GM12891 (cell line): ENCODE measurements around the gene CRK.
A peak's percentile ranks its signal among the peaks of the same experiment; 100 is the strongest.

Experiments
- DNase-seq: peaks from one replicate; pipeline ENCODE4 v3.0.0; 2011; ENCODE audit warnings: low spot score; ENCODE audit not compliant: insufficient read length
- FAIRE-seq: peaks from 2 replicates; lab custom pipeline; 2011; peaks lifted over from hg19 to GRCh38; lab: Jason Lieb, UNC
- PAX5 ChIP-seq: IDR thresholded peaks from 2 replicates; pipeline ENCODE4 v1.6.1; 2011; ENCODE audit warnings: low read length, moderate library complexity, mild to moderate bottlenecking; ENCODE audit not compliant: insufficient read depth, severe bottlenecking
- POLR2A ChIP-seq: IDR thresholded peaks from 2 replicates; pipeline ENCODE4 v1.6.1; 2011; ENCODE audit warnings: low read depth, low read length, control low read depth
- POLR2AphosphoS5 ChIP-seq: IDR thresholded peaks from 2 replicates; pipeline ENCODE4 v1.6.1; 2011; ENCODE audit warnings: low read depth, low read length, control low read depth
- POU2F2 ChIP-seq: IDR thresholded peaks from 2 replicates; pipeline ENCODE4 v1.6.1; 2011; ENCODE audit warnings: low read depth, mild to moderate bottlenecking, control low read depth, low read length, moderate library complexity
- SPI1 ChIP-seq: IDR thresholded peaks from 2 replicates; pipeline ENCODE4 v1.6.1; 2011; ENCODE audit warnings: low read depth, low read length, control low read depth
- TAF1 ChIP-seq: IDR thresholded peaks from 2 replicates; pipeline ENCODE4 v1.6.1; 2011; ENCODE audit warnings: low read depth, low read length, control low read depth

Gene CRK

DNA sequence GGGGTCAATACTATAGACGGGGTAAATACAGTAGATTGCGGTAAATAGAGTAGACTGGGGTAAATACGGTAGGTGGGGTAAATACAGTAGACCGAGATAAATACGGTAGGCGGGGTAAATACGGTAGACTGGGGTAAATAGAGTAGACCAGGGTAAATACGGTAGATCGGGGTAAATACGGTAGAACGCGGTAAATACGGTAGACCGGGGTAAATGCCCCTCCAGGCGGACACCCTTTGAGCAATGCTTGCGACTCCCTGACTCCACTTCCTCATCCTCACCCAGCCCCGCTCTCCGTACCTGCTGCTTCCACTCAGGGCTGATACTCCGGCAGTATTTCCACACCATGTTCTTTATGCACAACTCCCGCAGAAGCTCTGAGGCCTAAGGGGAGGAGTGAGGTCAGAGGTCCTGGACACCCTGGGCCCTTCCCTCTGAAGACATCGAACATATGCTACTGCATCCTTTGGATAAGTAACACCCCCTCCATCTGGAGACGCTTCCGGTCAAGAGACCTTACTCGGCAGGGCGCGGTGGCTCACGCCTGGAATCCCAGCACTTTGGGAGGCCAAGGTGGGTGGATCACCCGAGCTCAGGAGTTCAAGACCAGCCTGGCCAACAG is 13.3 kb upstream of the CRK start:
- FAIRE-seq (no peak), DNase-seq (no peak)
- TF ChIP-seq POLR2A, result no peak
- TF ChIP-seq POU2F2, result no peak
- TF ChIP-seq PAX5, result no peak
- TF ChIP-seq POLR2AphosphoS5, result no peak
- TF ChIP-seq SPI1, result no peak
- TF ChIP-seq TAF1, result no peak

DNA sequence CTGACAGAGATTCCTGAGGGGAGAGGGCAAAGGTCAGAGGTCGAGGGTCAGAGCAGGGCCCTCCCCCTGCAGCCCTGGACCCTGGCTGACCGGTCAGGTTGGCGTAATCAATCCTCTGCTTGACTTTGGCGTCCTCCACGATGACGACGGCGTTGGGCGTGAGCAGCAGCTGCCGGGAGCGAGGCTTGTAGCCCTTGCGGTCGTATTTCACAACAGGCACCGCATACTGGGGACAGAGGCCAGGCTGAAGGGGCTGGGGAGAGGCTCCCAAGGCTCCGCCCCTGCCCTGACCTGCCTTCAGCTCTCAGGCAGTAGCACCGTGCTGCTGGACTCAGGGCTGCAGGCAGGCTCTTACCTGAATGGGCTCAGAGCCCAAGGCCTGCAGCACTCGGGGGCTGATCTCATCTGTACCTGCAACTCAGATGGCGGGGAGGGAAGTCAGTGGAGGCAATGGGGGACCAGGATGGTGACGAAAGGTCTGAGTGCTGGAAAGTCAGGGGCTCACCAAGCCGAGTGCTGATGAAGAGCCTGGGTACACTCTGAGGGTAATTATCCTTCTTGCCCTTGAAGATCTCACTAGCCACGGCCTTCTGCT is 12.0 kb upstream of the CRK start:
- FAIRE-seq, result no peak
- TF ChIP-seq POLR2AphosphoS5, result no peak
- TF ChIP-seq POLR2A, result no peak
- no peak for TF ChIP-seq POU2F2
- TF ChIP-seq TAF1, result no peak
- TF ChIP-seq SPI1, result no peak
- DNase-seq, result no peak

- no peak for FAIRE-seq
- TF ChIP-seq SPI1, result no peak
- TF ChIP-seq PAX5, result no peak
- TF ChIP-seq POLR2AphosphoS5, result no peak
- no peak for TF ChIP-seq TAF1
- TF ChIP-seq POLR2A, result no peak
- TF ChIP-seq POU2F2, result no peak
- no peak for DNase-seq
These were observed 11.2 kb upstream of the CRK start for GRCh38 chr17:1467258-1467657.

DNA sequence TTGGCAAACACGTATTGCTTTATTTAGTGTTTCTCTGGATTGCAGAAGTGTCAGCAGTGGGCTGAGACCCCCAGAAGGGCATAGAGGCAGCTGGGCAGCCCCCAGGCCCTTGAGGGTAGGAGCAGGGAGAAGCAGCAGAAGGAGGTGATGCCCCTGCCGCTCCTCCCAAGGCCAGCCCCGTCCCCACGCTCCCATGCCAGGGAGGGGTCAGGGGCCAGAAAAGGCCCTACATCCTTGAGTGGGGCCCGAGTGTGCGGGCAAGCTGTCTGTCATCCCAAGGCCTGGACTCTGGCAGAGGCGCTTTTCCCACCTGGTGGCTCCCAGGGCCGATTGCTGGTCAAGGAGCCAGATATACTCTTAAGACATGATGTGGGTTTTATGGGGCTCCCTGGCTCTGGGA is 8.2 kb upstream of the CRK start:
- TF ChIP-seq POLR2AphosphoS5 (no peak), POU2F2 (no peak), SPI1 (no peak), PAX5 (no peak), POLR2A (no peak), TAF1 (no peak)
- FAIRE-seq (no peak), DNase-seq (no peak)

DNA sequence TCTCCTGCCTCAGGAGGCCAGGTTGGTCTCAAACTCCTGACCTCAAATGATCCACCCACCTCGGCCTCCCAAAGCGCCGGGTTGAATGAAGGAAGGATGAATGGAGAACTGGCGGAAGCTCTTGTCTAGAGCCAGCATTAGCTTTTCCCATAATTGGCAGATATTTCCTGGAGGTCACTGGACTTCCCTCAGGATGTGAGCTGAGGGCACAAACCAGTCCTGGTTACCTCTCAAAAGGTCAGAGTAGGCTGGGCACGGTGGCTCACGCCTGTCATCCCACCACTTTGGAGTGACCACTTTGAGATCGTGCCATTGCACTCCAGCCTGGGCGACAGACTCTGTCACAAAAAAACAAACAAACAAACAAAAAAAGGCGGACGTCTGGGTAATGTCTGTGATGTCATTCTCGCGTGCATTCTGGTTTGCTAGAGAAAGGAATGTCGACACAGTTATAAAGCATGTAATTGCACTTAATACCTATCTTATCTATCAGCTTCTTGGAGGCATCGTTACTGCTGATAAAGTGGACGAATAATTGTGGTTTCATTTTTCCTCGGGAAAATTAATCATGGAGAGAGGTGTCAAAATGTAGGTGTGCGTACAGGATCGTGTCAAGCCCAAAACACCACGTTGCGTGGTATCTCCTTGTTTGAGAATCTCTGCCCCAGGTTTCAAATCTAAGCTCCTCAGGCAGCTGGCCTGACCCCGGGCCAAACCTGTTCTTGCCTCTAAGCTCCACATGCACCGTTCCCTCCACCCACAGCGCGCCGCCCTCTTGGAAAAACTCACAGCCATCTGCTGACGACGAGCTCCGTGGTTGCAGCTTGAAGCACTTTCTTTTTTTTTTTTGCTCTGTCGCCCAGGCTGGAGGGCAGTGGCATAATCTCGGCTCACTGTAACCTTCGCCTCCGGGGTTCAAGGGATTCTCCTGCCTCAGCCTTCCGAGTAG is 6.4 kb upstream of the CRK start:
- TF ChIP-seq POU2F2 (no peak), POLR2AphosphoS5 (no peak), TAF1 (no peak), PAX5 (no peak), SPI1 (no peak), POLR2A (no peak)
- no peak for DNase-seq
- peak; percentile 74 for FAIRE-seq

DNA sequence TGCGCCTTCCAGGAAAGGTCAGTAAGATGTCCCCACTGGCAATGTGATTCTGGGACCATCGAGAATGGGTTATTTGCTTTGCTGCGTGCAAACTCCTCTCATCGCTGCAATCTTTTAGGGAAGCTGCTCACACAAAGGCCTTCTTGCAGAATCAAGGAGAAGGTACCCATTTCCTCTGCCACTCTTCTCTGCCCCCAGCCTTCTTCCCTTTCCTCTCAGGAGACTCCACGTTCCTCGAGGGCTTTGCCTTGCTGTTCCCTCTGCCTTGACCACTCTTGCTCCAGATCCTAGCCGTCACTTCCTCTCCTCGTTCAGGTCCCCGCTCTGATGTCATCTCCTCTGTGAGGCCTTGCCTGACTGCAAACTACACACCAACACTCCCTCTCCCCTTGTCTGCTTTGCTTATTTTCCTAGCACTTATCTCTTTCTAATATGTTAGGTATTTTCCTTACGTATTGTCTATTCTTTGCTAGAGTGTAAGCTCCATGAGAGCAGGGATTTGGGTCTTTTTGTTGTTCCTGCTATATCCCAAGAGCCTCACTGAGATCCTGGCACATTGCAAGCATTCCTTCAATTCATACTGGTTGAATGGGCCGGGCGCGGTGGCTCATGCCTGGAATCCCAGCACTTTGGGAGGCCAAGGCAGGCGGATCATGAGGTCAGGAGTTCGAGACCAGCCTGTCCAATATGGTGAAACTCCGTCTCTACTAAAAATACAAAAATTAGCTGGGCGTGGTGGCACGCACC is 5.3 kb upstream of the CRK start:
- FAIRE-seq (peak; percentile 69), DNase-seq (no peak)
- TF ChIP-seq POU2F2 (no peak), PAX5 (no peak), POLR2AphosphoS5 (no peak)

GRCh38 chr17:1460233-1460632 is 4.2 kb upstream of the CRK start:
- DNase-seq, result no peak
- TF ChIP-seq TAF1, result no peak
- TF ChIP-seq SPI1, result no peak
- no peak for TF ChIP-seq PAX5
- no peak for TF ChIP-seq POLR2A
- no peak for TF ChIP-seq POU2F2
- no peak for TF ChIP-seq POLR2AphosphoS5
- peak; percentile 9 for FAIRE-seq

GRCh38 chr17:1455291-1455796 is 688 bp downstream of the CRK start:
- no peak for DNase-seq
- peak; percentile 82 for FAIRE-seq

More at GRCh38 chr17:1455291-1455796, 688 bp downstream of the CRK start:
- no peak for TF ChIP-seq POLR2A
- 0 out of 2 replicates have a peak, but pooled peaks have one; percentile 14 for TF ChIP-seq POLR2AphosphoS5
- TF ChIP-seq TAF1, result no peak
- TF ChIP-seq SPI1, result peak; percentile 40; the same call in 1 of the 2 replicates
- no peak for TF ChIP-seq PAX5
- no peak for TF ChIP-seq POU2F2
